ENCODE results near the gene CDC20. TPM values are rescaled to one million over a fixed set of nuclear protein-coding genes. Genes with fewer than 3 reads are reported as not detected.

Gene CDC20
- total and polyA plus RNA-seq, 2 donors from 2014 or later, result 2.7 to 3.9 TPM

- no peaks in the 10 kb centered on the region for H3K9me3 ChIP-seq (ENCODE audit: control insufficient read depth in 2 of 3, insufficient read depth in 1 of 3, low read length in 3 of 3)
- H3K27ac ChIP-seq (ENCODE audit: low read depth in 2 of 2, low read length in 2 of 2), result no peak overlapping the region
- DNase-seq (peak in 1 of 5 donors; percentile 13), FAIRE-seq (no peak)
- intact Hi-C loops (cut with DNase I), result no loop called here
- no peak overlapping the region for H3K9ac ChIP-seq (ENCODE audit: low read length in 3 of 3)
- H3K27me3 ChIP-seq (ENCODE audit: control insufficient read depth, insufficient read depth, low read length), result no peaks in the 10 kb centered on the region
- no peak for TF ChIP-seq CTCF (IDR thresholded peaks at IDR 0.05; ENCODE audit: borderline replicate concordance, extremely low read depth, insufficient read depth)
- peaks cover 0 to 5% (median 0%) of the 10 kb centered on the region in 3 donors for H3K4me1 ChIP-seq (ENCODE audit: control insufficient read depth in 2 of 3, insufficient read depth in 2 of 3, low read depth in 1 of 3, low read length in 3 of 3)
- no peak overlapping the region for H3K4me3 ChIP-seq (ENCODE audit: low read length in 3 of 3)
- H3K36me3 ChIP-seq (ENCODE audit: control insufficient read depth in 2 of 3, insufficient read depth in 3 of 3, low read length in 3 of 3), result no peaks in the 10 kb centered on the region
Observed at GRCh38 chr1:43318831-43319230, 40.0 kb upstream of the CDC20 start.

- TF ChIP-seq CTCF (IDR thresholded peaks at IDR 0.05; ENCODE audit: borderline replicate concordance, extremely low read depth, insufficient read depth), result no peak
- FAIRE-seq, result no peak
- intact Hi-C loops (cut with DNase I), result no loop called here
- DNase-seq, result peak in 1 of 5 donors; percentile 16
- no peak overlapping the region for H3K4me3 ChIP-seq (ENCODE audit: low read length in 3 of 3)
- H3K27me3 ChIP-seq (ENCODE audit: control insufficient read depth, insufficient read depth, low read length), result no peaks in the 10 kb centered on the region
- H3K9ac ChIP-seq (ENCODE audit: low read length in 3 of 3), result no peak overlapping the region
- no peak overlapping the region for H3K27ac ChIP-seq (ENCODE audit: low read depth in 2 of 2, low read length in 2 of 2)
- no peaks in the 10 kb centered on the region for H3K36me3 ChIP-seq (ENCODE audit: control insufficient read depth in 2 of 3, insufficient read depth in 3 of 3, low read length in 3 of 3)
- no peaks in the 10 kb centered on the region for H3K9me3 ChIP-seq (ENCODE audit: control insufficient read depth in 2 of 3, insufficient read depth in 1 of 3, low read length in 3 of 3)
- H3K4me1 ChIP-seq (ENCODE audit: control insufficient read depth in 2 of 3, insufficient read depth in 2 of 3, low read depth in 1 of 3, low read length in 3 of 3), result peaks cover 0 to 5% (median 0%) of the 10 kb centered on the region in 3 donors
Observed at GRCh38 chr1:43319288-43319687, 39.5 kb upstream of the CDC20 start.

GRCh38 chr1:43319766-43320165 lies 39.0 kb upstream of the CDC20 start:
- FAIRE-seq (no peak), DNase-seq (peak in 1 of 5 donors; percentile 22)
- TF ChIP-seq CTCF (IDR thresholded peaks at IDR 0.05; ENCODE audit: borderline replicate concordance, extremely low read depth, insufficient read depth), result no peak
- Histone ChIP-seq H3K27ac (ENCODE audit: low read depth in 2 of 2, low read length in 2 of 2) (no peak overlapping the region), H3K9me3 (ENCODE audit: control insufficient read depth in 2 of 3, insufficient read depth in 1 of 3, low read length in 3 of 3) (no peaks in the 10 kb centered on the region), H3K27me3 (ENCODE audit: control insufficient read depth, insufficient read depth, low read length) (no peaks in the 10 kb centered on the region), H3K9ac (ENCODE audit: low read length in 3 of 3) (no peak overlapping the region), H3K36me3 (ENCODE audit: control insufficient read depth in 2 of 3, insufficient read depth in 3 of 3, low read length in 3 of 3) (no peaks in the 10 kb centered on the region), H3K4me3 (ENCODE audit: low read length in 3 of 3) (no peak overlapping the region), H3K4me1 (ENCODE audit: control insufficient read depth in 2 of 3, insufficient read depth in 2 of 3, low read depth in 1 of 3, low read length in 3 of 3) (peaks cover 0 to 5% (median 0%) of the 10 kb centered on the region in 3 donors)
- intact Hi-C loops (cut with DNase I), result no loop called here

GRCh38 chr1:43321331-43321891 lies 37.4 kb upstream of the CDC20 start:
- DNase-seq (no peak), FAIRE-seq (no peak)
- no peak for TF ChIP-seq CTCF (IDR thresholded peaks at IDR 0.05; ENCODE audit: borderline replicate concordance, extremely low read depth, insufficient read depth)
- H3K27me3 ChIP-seq (ENCODE audit: control insufficient read depth, insufficient read depth, low read length), result no peaks in the 10 kb centered on the region
- H3K9ac ChIP-seq (ENCODE audit: low read length in 3 of 3), result no peak overlapping the region
- H3K4me1 ChIP-seq (ENCODE audit: control insufficient read depth in 2 of 3, insufficient read depth in 2 of 3, low read depth in 1 of 3, low read length in 3 of 3), result peaks cover 0 to 5% (median 0%) of the 10 kb centered on the region in 3 donors
- H3K9me3 ChIP-seq (ENCODE audit: control insufficient read depth in 2 of 3, insufficient read depth in 1 of 3, low read length in 3 of 3), result peaks cover 0 to 5% (median 0%) of the 10 kb centered on the region in 3 donors
- H3K4me3 ChIP-seq (ENCODE audit: low read length in 3 of 3), result no peak overlapping the region
- no peak overlapping the region for H3K27ac ChIP-seq (ENCODE audit: low read depth in 2 of 2, low read length in 2 of 2)
- intact Hi-C loops (cut with DNase I), result no loop called here
- H3K36me3 ChIP-seq (ENCODE audit: control insufficient read depth in 2 of 3, insufficient read depth in 3 of 3, low read length in 3 of 3), result no peaks in the 10 kb centered on the region

Data from kidney (tissue), 14 donors.